Keratinocyte (primary cell): ENCODE data around the gene NCOA7. TPM values are rescaled to one million over a fixed set of nuclear protein-coding genes. Genes with fewer than 3 reads are reported as not detected.

Experiments
- DNase-seq: peaks from one replicate; pipeline ENCODE4 v3.0.0-alpha.2; 2011; ENCODE audit warnings: low read depth, missing footprints, low spot score
- FAIRE-seq: peaks from 2 replicates; lab custom pipeline; 2011; peaks lifted over from hg19 to GRCh38; lab: Jason Lieb, UNC
- H2AFZ ChIP-seq: 2 replicates; pipeline ENCODE4 v1.6.0; 2012; ENCODE audit warnings: low read length, control low read depth, inconsistent platforms; ENCODE audit not compliant: control insufficient read depth
- H3K27ac ChIP-seq: 2 replicates; pipeline ENCODE4 v1.5.1; 2011; ENCODE audit warnings: low read length; ENCODE audit not compliant: control insufficient read depth, insufficient read depth
- H3K27me3 ChIP-seq: 3 replicates; pipeline ENCODE4 v1.6.0; 2011; ENCODE audit warnings: low read length; ENCODE audit not compliant: control insufficient read depth, insufficient read depth; ENCODE audit errors: extremely low read depth
- H3K36me3 ChIP-seq, 2 experiments: 2 replicates in 1 of 2; 3 replicates in 1 of 2; pipeline ENCODE4 v1.5.1; 2011; ENCODE audit warnings: low read length in 2 of 2, mild to moderate bottlenecking in 1 of 2; ENCODE audit not compliant: control insufficient read depth in 2 of 2, insufficient read depth in 2 of 2; ENCODE audit errors: extremely low read depth in 1 of 2
- H3K4me1 ChIP-seq: 3 replicates; pipeline ENCODE4 v1.5.1; 2011; ENCODE audit warnings: low read length; ENCODE audit not compliant: control insufficient read depth, insufficient read depth; ENCODE audit errors: extremely low read depth
- H3K4me2 ChIP-seq: 3 replicates; pipeline ENCODE4 v1.6.0; 2011; ENCODE audit warnings: low read depth, low read length; ENCODE audit not compliant: control insufficient read depth, insufficient read depth; ENCODE audit errors: extremely low read depth
- H3K4me3 ChIP-seq, 3 experiments: fragments of 200-600 bp in 1 of 3; sonication (generic) in 1 of 3; 2 replicates in 2 of 3; 3 replicates in 1 of 3; pipeline ENCODE4 v1.5.1; 2011 to 2016; ENCODE audit warnings: low read length in 3 of 3, mild to moderate bottlenecking in 3 of 3, control low read depth in 2 of 3, inconsistent platforms in 1 of 3, low read depth in 1 of 3, mixed read lengths in 1 of 3, mixed run types in 1 of 3, moderate library complexity in 1 of 3; ENCODE audit not compliant: control insufficient read depth in 2 of 3, insufficient read depth in 2 of 3; ENCODE audit errors: extremely low read depth in 1 of 3
- H3K79me2 ChIP-seq: 2 replicates; pipeline ENCODE4 v1.6.0; 2012; ENCODE audit warnings: low read length; ENCODE audit not compliant: control insufficient read depth, insufficient read depth
- H3K9ac ChIP-seq: 3 replicates; pipeline ENCODE4 v1.6.0; 2011; ENCODE audit warnings: low read length; ENCODE audit not compliant: control insufficient read depth, insufficient read depth; ENCODE audit errors: extremely low read depth
- H3K9me1 ChIP-seq: 3 replicates; pipeline ENCODE4 v1.6.0; 2011; ENCODE audit warnings: low read length; ENCODE audit not compliant: control insufficient read depth, insufficient read depth; ENCODE audit errors: extremely low read depth
- H3K9me3 ChIP-seq: 2 replicates; pipeline ENCODE4 v1.5.1; 2012; ENCODE audit warnings: low read depth, low read length; ENCODE audit not compliant: control insufficient read depth
- H4K20me1 ChIP-seq: 3 replicates; pipeline ENCODE4 v1.6.0; 2011; ENCODE audit warnings: low read length; ENCODE audit not compliant: control insufficient read depth, insufficient read depth; ENCODE audit errors: extremely low read depth
- EZH2 ChIP-seq: IDR thresholded peaks from one replicate; pipeline ENCODE4 v1.6.1; 2012; ENCODE audit warnings: inconsistent platforms, mild to moderate bottlenecking, low read length, moderate library complexity
- dilution Hi-C: fragments of 300-500 bp; cut with MboI; formaldehyde crosslinking; loops from one replicate; pipeline ENCODE4 v1.7.0; 2020; ENCODE audit warnings: low sequenced_read_pairs; ENCODE audit not compliant: extremely low pct_ligation_motif_present
- polyA plus RNA-seq, 5 experiments: library from polyadenylated mRNA; depleted of rRNA in 3 of 5; stranded (reverse) in 3 of 5; stranded (forward) in 1 of 5; unstranded in 1 of 5; fragments of >200 nt; gene quantifications; 1 replicate in 1 of 5; 2 replicates in 3 of 5; 3 replicates in 1 of 5; pipeline versions ENCODE4 v1.2.1 to v1.2.3, GENCODE V29; 2011 to 2012; ENCODE audit warnings: missing spikeins in 2 of 5, low read depth in 1 of 5, low replicate concordance in 1 of 5
- TF ChIP-seq, protein P1 (sequence below), 3 experiments: IDR thresholded peaks in 1 of 3; conservative IDR thresholded peaks in 1 of 3; optimal IDR thresholded peaks in 1 of 3; 2 replicates in 2 of 3; 3 replicates in 1 of 3; pipeline versions ENCODE3 to v1.5.1; 2011; ENCODE audit warnings: low read length in 3 of 3, mild to moderate bottlenecking in 3 of 3, moderate library complexity in 2 of 3, control low read depth in 1 of 3, inconsistent platforms in 1 of 3; ENCODE audit not compliant: insufficient read depth in 2 of 3; ENCODE audit errors: extremely low read depth in 1 of 3

Gene NCOA7
- polyA plus RNA-seq, 1 donor (not counting 4 experiments of a cell fraction or from before 2014, with no cell fraction given): 20.5 TPM

DNA sequence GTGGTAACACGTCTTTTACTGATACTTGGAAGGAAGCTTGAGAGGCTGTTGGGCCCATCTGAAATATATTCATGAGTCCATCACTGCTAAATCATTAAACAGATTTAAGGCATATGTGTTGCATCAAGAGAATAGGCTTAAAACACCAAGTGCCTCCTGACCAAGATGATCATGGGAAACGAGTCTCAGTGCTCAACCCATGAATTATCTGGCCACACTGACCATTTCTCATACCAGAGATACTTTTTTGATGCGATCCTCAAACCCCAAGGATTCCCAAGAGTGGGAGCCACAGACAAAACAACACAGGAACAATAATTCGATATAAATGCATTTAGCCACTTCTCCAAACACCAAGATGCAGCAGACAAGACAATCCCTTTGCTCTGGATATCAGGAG, 24.1 kb upstream of the NCOA7 start:
- Histone ChIP-seq H3K4me3 (no peak overlapping the region), H3K27ac (no peak overlapping the region), H3K79me2 (no peaks in the 10 kb centered on the region), H3K9me1 (no peaks in the 10 kb centered on the region), H3K4me2 (no peak overlapping the region), H3K4me1 (no peaks in the 10 kb centered on the region), H3K27me3 (no peaks in the 10 kb centered on the region), H2AFZ (no peak overlapping the region), H3K9me3 (no peaks in the 10 kb centered on the region), H4K20me1 (no peaks in the 10 kb centered on the region), H3K36me3 (no peaks in the 10 kb centered on the region), H3K9ac (no peak overlapping the region)
- no peak for DNase-seq
- dilution Hi-C loops: loop anchor here (25.0 kb wide), 2 partner anchors 254 to 429 kb away; no protein-coding TSS in a partner anchor
- no peak for FAIRE-seq
- TF ChIP-seq, protein P1, sequence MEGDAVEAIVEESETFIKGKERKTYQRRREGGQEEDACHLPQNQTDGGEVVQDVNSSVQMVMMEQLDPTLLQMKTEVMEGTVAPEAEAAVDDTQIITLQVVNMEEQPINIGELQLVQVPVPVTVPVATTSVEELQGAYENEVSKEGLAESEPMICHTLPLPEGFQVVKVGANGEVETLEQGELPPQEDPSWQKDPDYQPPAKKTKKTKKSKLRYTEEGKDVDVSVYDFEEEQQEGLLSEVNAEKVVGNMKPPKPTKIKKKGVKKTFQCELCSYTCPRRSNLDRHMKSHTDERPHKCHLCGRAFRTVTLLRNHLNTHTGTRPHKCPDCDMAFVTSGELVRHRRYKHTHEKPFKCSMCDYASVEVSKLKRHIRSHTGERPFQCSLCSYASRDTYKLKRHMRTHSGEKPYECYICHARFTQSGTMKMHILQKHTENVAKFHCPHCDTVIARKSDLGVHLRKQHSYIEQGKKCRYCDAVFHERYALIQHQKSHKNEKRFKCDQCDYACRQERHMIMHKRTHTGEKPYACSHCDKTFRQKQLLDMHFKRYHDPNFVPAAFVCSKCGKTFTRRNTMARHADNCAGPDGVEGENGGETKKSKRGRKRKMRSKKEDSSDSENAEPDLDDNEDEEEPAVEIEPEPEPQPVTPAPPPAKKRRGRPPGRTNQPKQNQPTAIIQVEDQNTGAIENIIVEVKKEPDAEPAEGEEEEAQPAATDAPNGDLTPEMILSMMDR (optimal IDR thresholded peaks at IDR 0.05 in 1 of 3, IDR thresholded peaks at IDR 0.05 in 1 of 3, conservative IDR thresholded peaks at IDR 0.05 in 1 of 3; ENCODE audit: extremely low read depth in 1 of 3, insufficient read depth in 2 of 3, low read length in 3 of 3): no peak
- TF ChIP-seq EZH2: no peak

DNA sequence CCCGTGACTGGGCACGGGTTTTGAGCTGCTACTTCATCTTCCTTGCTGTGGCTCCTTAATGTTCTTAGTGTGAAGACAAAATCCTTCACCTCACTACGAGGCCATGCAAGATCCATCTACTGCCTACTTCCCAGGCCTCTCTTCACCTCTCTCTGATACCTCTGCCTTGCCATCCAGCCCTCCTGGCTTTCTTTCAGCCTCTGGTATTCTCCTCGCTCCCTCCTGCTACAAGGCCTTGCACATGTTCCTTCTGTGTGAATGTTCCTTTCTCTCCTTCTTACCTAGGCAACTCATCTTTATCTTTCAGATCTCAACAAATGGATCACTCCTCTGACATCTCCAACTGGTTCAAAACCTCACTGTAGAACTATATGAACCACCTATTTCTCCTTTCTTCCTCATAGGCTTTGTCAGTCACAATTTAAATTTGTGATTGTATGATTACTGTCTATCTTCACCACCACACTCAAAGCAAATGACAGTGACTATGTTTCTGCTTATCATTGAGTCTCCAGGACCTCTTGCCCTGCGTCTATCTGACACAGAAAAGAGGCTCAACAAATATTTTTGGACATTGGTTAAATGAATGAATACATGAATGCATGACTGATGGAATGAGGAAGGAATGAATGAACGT, 21.5 kb upstream of the NCOA7 start:
- H3K9me1 ChIP-seq: no peaks in the 10 kb centered on the region
- H3K36me3 ChIP-seq: no peaks in the 10 kb centered on the region
- H2AFZ ChIP-seq: no peak overlapping the region
- no peaks in the 10 kb centered on the region for H3K9me3 ChIP-seq
- H3K4me2 ChIP-seq: no peak overlapping the region
- H3K4me1 ChIP-seq: no peaks in the 10 kb centered on the region
- no peak overlapping the region for H3K4me3 ChIP-seq
- DNase-seq (no peak), FAIRE-seq (no peak)
- H4K20me1 ChIP-seq: no peaks in the 10 kb centered on the region
- no peak overlapping the region for H3K9ac ChIP-seq
- TF ChIP-seq, protein P1 (optimal IDR thresholded peaks at IDR 0.05 in 1 of 3, IDR thresholded peaks at IDR 0.05 in 1 of 3, conservative IDR thresholded peaks at IDR 0.05 in 1 of 3; ENCODE audit: extremely low read depth in 1 of 3, insufficient read depth in 2 of 3, low read length in 3 of 3): no peak
- TF ChIP-seq EZH2: no peak
- no peaks in the 10 kb centered on the region for H3K27me3 ChIP-seq
- H3K79me2 ChIP-seq: no peaks in the 10 kb centered on the region
- dilution Hi-C loops: loop anchor here (25.0 kb wide), 2 partner anchors 257 to 432 kb away; no protein-coding TSS in a partner anchor
- H3K27ac ChIP-seq: no peak overlapping the region
